GM12878 (cell line): ENCODE results near the gene DDAH1. TPM values are rescaled to one million over a fixed set of nuclear protein-coding genes. Genes with fewer than 3 reads are reported as not detected.

Experiments
- ATAC-seq: fragments of 200-7000 bp; cut with Tn5 transposase; 3 replicates; pipeline ENCODE4 v1.9.1; 2020; ENCODE audit warnings: mild to moderate bottlenecking, moderate library complexity
- BruUV-seq: library from RNA; stranded (reverse); fragments of 400-500 nt; replicated peaks from 2 replicates; lab custom pipeline; 2021; lab: Mats Ljungman, UMichigan
- CTCF ChIA-PET: fragments of 300-600 bp; sonication (Branson Sonifier 250); formaldehyde crosslinking; extraction: SDS; loops from one replicate; lab custom pipeline; 2021; ENCODE audit warnings: inconsistent platforms; lab: Yijun Ruan, JAX
- POLR2A ChIA-PET: fragments of 350-600 bp; formaldehyde crosslinking; extraction: SDS; loops from one replicate; lab custom pipeline; 2021; ENCODE audit warnings: inconsistent platforms; lab: Charles Lee
- RAD21 ChIA-PET: fragments of 300-600 bp; sonication (Branson Sonifier 250); formaldehyde crosslinking; loops from one replicate; lab custom pipeline; 2023; ENCODE audit warnings: antibody characterized with exemption; ENCODE audit not compliant: unreplicated experiment; lab: Charles Lee
- SMC1A ChIA-PET: fragments of 300-600 bp; sonication (Branson Sonifier 250); formaldehyde crosslinking; loops from one replicate; lab custom pipeline; 2023; ENCODE audit not compliant: unreplicated experiment, uncharacterized antibody; lab: Charles Lee
- DNase-seq: peaks from one replicate; pipeline ENCODE4 v3.0.0-alpha.2; 2011; ENCODE audit warnings: low read depth, low spot score
- FAIRE-seq: peaks from 3 replicates; lab custom pipeline; 2011; peaks lifted over from hg19 to GRCh38; lab: Jason Lieb, UNC
- H2AFZ ChIP-seq: 2 replicates; pipeline ENCODE4 v1.6.0; 2011; ENCODE audit warnings: low read depth, low read length, control low read depth; ENCODE audit not compliant: control insufficient read depth
- H3K27ac ChIP-seq: 2 replicates; pipeline ENCODE4 v1.5.1; 2011; ENCODE audit warnings: control low read depth; ENCODE audit not compliant: control insufficient read depth, insufficient read depth
- H3K27me3 ChIP-seq, 2 experiments: replicated peaks in 1 of 2; 2 replicates each; pipeline versions ENCODE4 v1.6.0 to v1.6.1; 2011; ENCODE audit warnings: low read length in 1 of 2; ENCODE audit not compliant: control insufficient read depth in 2 of 2, insufficient read depth in 2 of 2
- H3K36me3 ChIP-seq, 2 experiments: 2 replicates each; pipeline ENCODE4 v1.5.1; 2011; ENCODE audit warnings: low read length in 1 of 2; ENCODE audit not compliant: control insufficient read depth in 2 of 2, insufficient read depth in 2 of 2
- H3K4me1 ChIP-seq: 2 replicates; pipeline ENCODE4 v1.6.1; 2011; ENCODE audit warnings: mild to moderate bottlenecking, low read length, moderate library complexity, mixed read lengths; ENCODE audit not compliant: control insufficient read depth, insufficient read depth
- H3K4me2 ChIP-seq: 2 replicates; pipeline ENCODE4 v1.6.0; 2011; ENCODE audit warnings: control low read depth; ENCODE audit not compliant: control insufficient read depth, insufficient read depth
- H3K4me3 ChIP-seq: fragments of 200-600 bp; sonication (generic); 2 replicates; pipeline ENCODE4 v1.5.1; 2016
- H3K79me2 ChIP-seq: 2 replicates; pipeline ENCODE4 v1.6.0; 2011; ENCODE audit warnings: low read length; ENCODE audit not compliant: control insufficient read depth, insufficient read depth
- H3K9ac ChIP-seq: 2 replicates; pipeline ENCODE4 v1.8.0; 2011; ENCODE audit warnings: low read length, control low read depth, mixed read lengths; ENCODE audit not compliant: control insufficient read depth, insufficient read depth
- H3K9me3 ChIP-seq: replicated peaks from 3 replicates; pipeline ENCODE4 v1.5.1; 2011; ENCODE audit warnings: mild to moderate bottlenecking, low read length; ENCODE audit not compliant: control insufficient read depth, insufficient read depth
- H4K20me1 ChIP-seq: 2 replicates; pipeline ENCODE4 v1.6.0; 2011; ENCODE audit not compliant: control insufficient read depth, insufficient read depth
- ASH2L ChIP-seq: fragments of 300-600, 200-600 bp; sonication (generic); IDR thresholded peaks from 2 replicates; pipeline ENCODE4 v1.6.1; 2017; ENCODE audit warnings: low read depth, mild to moderate bottlenecking, borderline replicate concordance
- MAX ChIP-seq: IDR thresholded peaks from 2 replicates; pipeline ENCODE4 v1.6.1; 2012; ENCODE audit warnings: low read depth, low read length, improper control_type of control experiment
- SMAD5 ChIP-seq: IDR thresholded peaks from 2 replicates; pipeline ENCODE4 v1.6.1; 2016; ENCODE audit warnings: antibody characterized with exemption, low read depth
- SREBF1 ChIP-seq: IDR thresholded peaks from 2 replicates; pipeline ENCODE4 v1.6.1; 2012; ENCODE audit warnings: mild to moderate bottlenecking, low read length
- SUPT20H ChIP-seq: IDR thresholded peaks from 2 replicates; pipeline ENCODE4 v1.6.1; 2011; ENCODE audit warnings: low read depth, mild to moderate bottlenecking, low read length, moderate library complexity, borderline replicate concordance; ENCODE audit not compliant: control insufficient read depth
- WRNIP1 ChIP-seq: IDR thresholded peaks from 2 replicates; pipeline ENCODE4 v1.6.1; 2011; ENCODE audit warnings: low read depth, low read length, improper control_type of control experiment, borderline replicate concordance
- ZBTB4 ChIP-seq: fragments of 450-650 bp; formaldehyde crosslinking; IDR thresholded peaks from 2 replicates; pipeline ENCODE4 v1.4.0; 2022; ENCODE audit warnings: mild to moderate bottlenecking, moderate library complexity
- ZNF384 ChIP-seq: IDR thresholded peaks from 2 replicates; pipeline ENCODE4 v1.6.1; 2012; ENCODE audit warnings: low read depth, mild to moderate bottlenecking, low read length, improper control_type of control experiment, borderline replicate concordance
- ZNF687 ChIP-seq: fragments of 450-650 bp; IDR thresholded peaks from 2 replicates; pipeline ENCODE4 v1.6.1; 2017; ENCODE audit warnings: mild to moderate bottlenecking, moderate library complexity
- WGBS: methylation state at CpG from one replicate; pipeline ENCODE4 v1.1.6; 2016; ENCODE audit warnings: low lambda C conversion rate; ENCODE audit not compliant: insufficient replicate concordance, insufficient coverage; ENCODE audit errors: missing lambda C conversion rate; 5-methylcytosine and 5-hydroxymethylcytosine counted together
- in situ Hi-C: fragments of 300-500 bp; cut with MboI; formaldehyde crosslinking; loops from 9 replicates; pipeline ENCODE4 v1.14.3; 2018; ENCODE audit warnings: mixed read lengths
- intact Hi-C: fragments of 100-400 bp; cut with micrococcal nuclease; formaldehyde crosslinking; loops from one replicate; pipeline ENCODE4 v1.14.2; 2022; ENCODE audit not compliant: unreplicated experiment
- polyA plus RNA-seq, 11 experiments: library from polyadenylated mRNA; depleted of rRNA in 4 of 11; unstranded in 6 of 11; stranded (reverse) in 5 of 11; fragments of >200 nt; fragmentation: Nextera tagmentation in 4 of 11; fragmentation: Illumina TruSeq in 1 of 11; extraction: Ambion mirVana in 4 of 11; extraction: Trizol in 1 of 11; gene quantifications; 1 replicate in 1 of 11; 2 replicates in 10 of 11; pipeline versions ENCODE4 v1.2.1 to v1.2.3, GENCODE V29; 2011 to 2016; ENCODE audit warnings: inconsistent platforms in 2 of 11, missing spikeins in 2 of 11, low read depth in 1 of 11
- total RNA-seq, 4 experiments: library from RNA; depleted of rRNA in 3 of 4; stranded (reverse); fragments of >200 nt in 3 of 4; fragmentation: Illumina TruSeq in 1 of 4; extraction: Trizol in 1 of 4; gene quantifications; 2 replicates each; pipeline versions ENCODE4 v1.2.1 to v1.2.3, GENCODE V29; 2013 to 2021

The DDAH1 gene
- total and polyA plus RNA-seq, 10 of the 15 experiments (the other 5 are each of a cell fraction or from before 2014, with no cell fraction given): 0.07 to 0.88 (median 0.27) TPM; not detected in 6

- ATAC-seq (no peak), DNase-seq (no peak), FAIRE-seq (no peak)
- ChIA-PET CTCF (no interaction called here), SMC1A (no interaction called here), POLR2A (no interaction called here), RAD21 (no interaction called here)
- 75% methylated on average over 5 of the region's 5 CpGs for WGBS
- H3K9me3 ChIP-seq: no peaks in the 10 kb centered on the region
- no peaks in the 10 kb centered on the region for H3K27me3 ChIP-seq
- no peak overlapping the region for H3K9ac ChIP-seq
- in situ Hi-C loops (no loop called here), intact Hi-C loops (no loop called here)
- no peak for TF ChIP-seq ASH2L
- no peaks in the 10 kb centered on the region for H3K79me2 ChIP-seq
- no peak overlapping the region for H2AFZ ChIP-seq
- BruUV-seq: no TSS peak
- no peaks in the 10 kb centered on the region for H3K4me1 ChIP-seq
- H3K4me2 ChIP-seq: no peak overlapping the region
- H3K36me3 ChIP-seq: no peaks in the 10 kb centered on the region
- H3K27ac ChIP-seq: no peak overlapping the region
- H4K20me1 ChIP-seq: no peaks in the 10 kb centered on the region
- H3K4me3 ChIP-seq: no peak overlapping the region
Measured at GRCh38 chr1:85372683-85373377, 92.1 kb downstream of the DDAH1 start.

- no peak for ATAC-seq
- H3K9me3 ChIP-seq: no peaks in the 10 kb centered on the region
- SMC1A ChIA-PET: interaction anchor here (1.2 kb wide), 1 partner anchor 37 kb away, joined by 5 read pairs; no protein-coding TSS in a partner anchor
- 35% methylated on average over 2 of the region's 2 CpGs for WGBS
- intact Hi-C loops: no loop called here
- H3K27ac ChIP-seq: no peak overlapping the region
- H2AFZ ChIP-seq: no peak overlapping the region
- no peaks in the 10 kb centered on the region for H3K4me1 ChIP-seq
- no peak for FAIRE-seq
- no peak overlapping the region for H3K9ac ChIP-seq
- H4K20me1 ChIP-seq: no peaks in the 10 kb centered on the region
- BruUV-seq: no TSS peak
- RAD21 ChIA-PET: no interaction called here
- H3K36me3 ChIP-seq: no peaks in the 10 kb centered on the region
- H3K27me3 ChIP-seq: no peaks in the 10 kb centered on the region
- no peak overlapping the region for H3K4me3 ChIP-seq
- H3K4me2 ChIP-seq: no peak overlapping the region
- DNase-seq: no peak
- CTCF ChIA-PET: no interaction called here
- POLR2A ChIA-PET: no interaction called here
- in situ Hi-C loops: no loop called here
- no peaks in the 10 kb centered on the region for H3K79me2 ChIP-seq
- TF ChIP-seq SREBF1 (no peak), WRNIP1 (no peak), ZNF687 (no peak), SUPT20H (no peak), ZNF384 (no peak), SMAD5 (no peak), MAX (no peak), ZBTB4 (CRISPR knock-in tag) (no peak)
Measured at GRCh38 chr1:85371021-85371420, 93.9 kb downstream of the DDAH1 start.
